Measurements from ENCODE around the gene RYR3.

Gene RYR3

GRCh38 chr15:33374226-33374914 is 63.6 kb downstream of the RYR3 start:
- no peak overlapping the region for H3K4me3 ChIP-seq (ENCODE audit: control insufficient read depth, low read depth, low read length)
- DNase-seq (ENCODE audit: low read depth), result no peak
- TF ChIP-seq, protein P1, sequence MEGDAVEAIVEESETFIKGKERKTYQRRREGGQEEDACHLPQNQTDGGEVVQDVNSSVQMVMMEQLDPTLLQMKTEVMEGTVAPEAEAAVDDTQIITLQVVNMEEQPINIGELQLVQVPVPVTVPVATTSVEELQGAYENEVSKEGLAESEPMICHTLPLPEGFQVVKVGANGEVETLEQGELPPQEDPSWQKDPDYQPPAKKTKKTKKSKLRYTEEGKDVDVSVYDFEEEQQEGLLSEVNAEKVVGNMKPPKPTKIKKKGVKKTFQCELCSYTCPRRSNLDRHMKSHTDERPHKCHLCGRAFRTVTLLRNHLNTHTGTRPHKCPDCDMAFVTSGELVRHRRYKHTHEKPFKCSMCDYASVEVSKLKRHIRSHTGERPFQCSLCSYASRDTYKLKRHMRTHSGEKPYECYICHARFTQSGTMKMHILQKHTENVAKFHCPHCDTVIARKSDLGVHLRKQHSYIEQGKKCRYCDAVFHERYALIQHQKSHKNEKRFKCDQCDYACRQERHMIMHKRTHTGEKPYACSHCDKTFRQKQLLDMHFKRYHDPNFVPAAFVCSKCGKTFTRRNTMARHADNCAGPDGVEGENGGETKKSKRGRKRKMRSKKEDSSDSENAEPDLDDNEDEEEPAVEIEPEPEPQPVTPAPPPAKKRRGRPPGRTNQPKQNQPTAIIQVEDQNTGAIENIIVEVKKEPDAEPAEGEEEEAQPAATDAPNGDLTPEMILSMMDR (IDR thresholded peaks at IDR 0.05; ENCODE audit: control insufficient read depth, insufficient read depth, low read depth, low read length, missing control alignments), result no peak

DNA sequence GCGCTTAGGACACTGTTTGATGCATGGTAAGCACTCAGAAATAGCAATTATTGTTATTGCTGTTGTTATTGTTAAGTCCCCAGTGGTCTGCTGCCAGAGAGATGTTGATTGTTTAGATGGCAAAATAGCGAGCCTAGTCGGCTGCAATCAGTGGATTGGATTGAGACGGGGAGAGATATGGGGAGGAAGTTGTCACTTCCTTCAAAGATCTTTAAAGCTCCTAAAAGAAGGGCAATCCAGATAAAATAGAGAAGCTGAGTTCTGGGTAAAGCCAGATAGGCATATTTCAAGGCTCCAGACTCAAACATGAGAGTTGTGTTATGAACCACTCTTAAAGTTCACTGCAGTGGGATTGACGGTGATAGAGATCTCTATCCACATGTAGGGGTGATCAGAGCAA is 64.5 kb downstream of the RYR3 start:
- TF ChIP-seq, protein P1 (IDR thresholded peaks at IDR 0.05; ENCODE audit: control insufficient read depth, insufficient read depth, low read depth, low read length, missing control alignments), result no peak
- no peak for DNase-seq (ENCODE audit: low read depth)
- no peak overlapping the region for H3K4me3 ChIP-seq (ENCODE audit: control insufficient read depth, low read depth, low read length)

GRCh38 chr15:33377204-33377603 is 66.4 kb downstream of the RYR3 start:
- TF ChIP-seq, protein P1 (IDR thresholded peaks at IDR 0.05; ENCODE audit: control insufficient read depth, insufficient read depth, low read depth, low read length, missing control alignments), result no peak
- DNase-seq (ENCODE audit: low read depth), result no peak
- H3K4me3 ChIP-seq (ENCODE audit: control insufficient read depth, low read depth, low read length), result no peak overlapping the region

- TF ChIP-seq, protein P1 (IDR thresholded peaks at IDR 0.05; ENCODE audit: control insufficient read depth, insufficient read depth, low read depth, low read length, missing control alignments), result no peak
- no peak overlapping the region for H3K4me3 ChIP-seq (ENCODE audit: control insufficient read depth, low read depth, low read length)
- DNase-seq (ENCODE audit: low read depth), result no peak
Measured at GRCh38 chr15:33378866-33379480, 68.2 kb downstream of the RYR3 start.

GRCh38 chr15:33380406-33380805 is 69.6 kb downstream of the RYR3 start:
- TF ChIP-seq, protein P1 (IDR thresholded peaks at IDR 0.05; ENCODE audit: control insufficient read depth, insufficient read depth, low read depth, low read length, missing control alignments), result no peak
- no peak for DNase-seq (ENCODE audit: low read depth)
- H3K4me3 ChIP-seq (ENCODE audit: control insufficient read depth, low read depth, low read length), result no peak overlapping the region

GRCh38 chr15:33382491-33382890 is 71.7 kb downstream of the RYR3 start:
- TF ChIP-seq, protein P1 (IDR thresholded peaks at IDR 0.05; ENCODE audit: control insufficient read depth, insufficient read depth, low read depth, low read length, missing control alignments), result no peak
- H3K4me3 ChIP-seq (ENCODE audit: control insufficient read depth, low read depth, low read length), result no peak overlapping the region
- no peak for DNase-seq (ENCODE audit: low read depth)

Data from AG09309 (cell line).